Stimulated activated naive CD8-positive, alpha-beta T cell treated with anti-CD3 and anti-CD28 coated beads, Interleukin-15, Interleukin-2, amounts not matched to agents 100 U/mL and 50 U/mL, for 24 hours (primary cell): Measurements from ENCODE around the gene LIMD2.

ENCODE experiments used
- ATAC-seq: fragments of 150-1000 bp; cut with Tn5 transposase; one replicate; pipeline ENCODE4 v1.10.0; 2021
- DNase-seq: peaks from one replicate; pipeline ENCODE4 v3.0.0; 2021

The LIMD2 gene

DNA sequence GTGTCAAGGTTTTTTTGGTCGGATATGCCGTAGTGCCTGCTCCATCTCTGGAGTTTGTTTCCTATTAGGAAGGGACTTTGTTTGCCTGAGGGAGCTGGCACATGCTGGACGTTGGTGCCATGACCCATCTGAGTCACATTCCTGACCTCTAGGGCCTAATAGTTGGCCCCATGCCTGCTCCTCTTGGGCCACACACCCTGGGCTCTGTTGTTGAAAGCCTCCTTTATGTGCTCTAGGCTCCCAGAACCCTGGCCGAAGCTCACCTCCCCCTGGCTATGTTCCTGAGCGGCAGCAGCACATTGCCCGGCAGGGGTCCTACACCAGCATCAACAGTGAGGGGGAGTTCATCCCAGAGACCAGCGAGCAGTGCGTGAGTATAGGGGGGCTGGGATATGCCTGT lies 18.4 kb downstream of the LIMD2 start:
- no peak for DNase-seq
- ATAC-seq = no peak

DNA sequence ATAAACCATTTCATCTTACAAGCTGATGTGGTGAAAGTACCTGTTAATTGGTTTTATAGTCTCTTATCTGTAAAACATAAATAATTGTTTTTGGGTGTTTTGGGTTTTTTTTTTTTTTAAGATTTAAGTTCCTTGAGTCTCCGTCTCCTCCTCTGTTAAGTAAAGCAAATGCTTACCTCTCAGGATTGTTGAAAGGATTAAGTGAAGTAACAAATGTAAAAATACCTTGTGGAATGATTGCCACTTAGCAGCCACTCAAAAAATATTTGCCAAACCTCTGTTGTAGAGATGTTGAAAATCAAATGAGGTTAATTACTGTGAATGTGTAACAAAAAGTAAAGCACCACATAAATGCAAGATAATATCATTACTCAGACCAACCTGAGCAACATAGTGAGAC lies 19.2 kb downstream of the LIMD2 start:
- ATAC-seq (no peak), DNase-seq (no peak)

GRCh38 chr17:63679214-63679613 lies 20.7 kb downstream of the LIMD2 start:
- DNase-seq = no peak
- no peak for ATAC-seq

- ATAC-seq = no peak
Measured at GRCh38 chr17:63676584-63676983, 23.3 kb downstream of the LIMD2 start.

GRCh38 chr17:63675607-63676546 lies 24.0 kb downstream of the LIMD2 start:
- ATAC-seq (no peak), DNase-seq (no peak)

More at GRCh38 chr17:63676584-63676983, 23.3 kb downstream of the LIMD2 start:
- DNase-seq = no peak

DNA sequence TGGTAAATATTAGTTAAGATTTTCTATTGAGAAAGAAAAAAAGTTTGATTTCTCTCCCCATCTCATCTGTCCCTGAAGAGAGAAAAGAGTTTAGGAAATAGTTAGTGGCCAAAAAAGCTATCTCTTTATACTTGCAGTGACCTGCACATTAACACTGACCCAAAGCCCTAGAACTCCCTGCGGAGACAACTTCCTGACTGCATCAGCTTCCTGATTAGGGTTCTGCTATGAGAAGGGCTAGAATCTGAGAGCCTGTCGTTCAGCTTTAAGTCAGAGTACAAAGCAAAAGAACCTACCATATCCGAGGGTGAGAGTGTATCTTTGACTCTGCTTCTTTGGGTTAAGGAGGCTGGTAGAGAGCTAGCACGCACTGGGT lies 24.7 kb downstream of the LIMD2 start:
- no peak for ATAC-seq
- DNase-seq = no peak

GRCh38 chr17:63672856-63673255 lies 27.1 kb downstream of the LIMD2 start:
- DNase-seq (no peak), ATAC-seq (no peak)

DNA sequence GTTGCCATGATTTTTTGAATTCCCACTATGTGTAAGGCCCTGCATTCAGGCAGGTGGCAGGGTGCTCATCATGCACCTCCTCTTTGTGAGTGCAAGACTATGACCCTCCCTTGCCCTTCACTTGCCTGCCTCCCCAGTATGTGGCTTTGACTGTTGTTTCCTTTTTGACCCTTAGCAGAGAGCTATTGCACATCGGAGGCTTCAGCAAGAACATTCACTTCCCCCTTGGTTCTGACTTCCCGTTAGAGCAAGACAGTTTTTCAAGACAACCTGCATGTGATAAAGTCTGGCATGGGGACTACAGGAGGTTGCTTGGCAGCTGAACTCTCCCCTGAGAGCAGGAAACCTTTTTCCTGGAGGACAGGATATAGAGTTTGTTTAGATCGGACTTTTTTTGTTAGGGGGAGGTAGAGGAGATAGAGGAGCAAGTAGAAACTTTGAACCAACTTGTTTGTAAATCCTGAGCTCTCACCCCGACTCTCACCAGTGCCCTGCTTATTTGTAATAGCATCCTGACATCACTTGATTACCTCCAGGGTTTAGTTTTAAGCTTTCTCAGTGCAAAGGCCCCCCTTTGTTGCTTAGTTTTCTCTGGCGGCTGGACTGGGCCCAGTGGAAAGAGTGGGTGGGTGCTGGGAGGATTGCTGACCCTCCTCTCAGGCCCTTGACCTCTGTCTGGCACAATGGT lies 34.3 kb downstream of the LIMD2 start:
- ATAC-seq (no peak), DNase-seq (no peak)

DNA sequence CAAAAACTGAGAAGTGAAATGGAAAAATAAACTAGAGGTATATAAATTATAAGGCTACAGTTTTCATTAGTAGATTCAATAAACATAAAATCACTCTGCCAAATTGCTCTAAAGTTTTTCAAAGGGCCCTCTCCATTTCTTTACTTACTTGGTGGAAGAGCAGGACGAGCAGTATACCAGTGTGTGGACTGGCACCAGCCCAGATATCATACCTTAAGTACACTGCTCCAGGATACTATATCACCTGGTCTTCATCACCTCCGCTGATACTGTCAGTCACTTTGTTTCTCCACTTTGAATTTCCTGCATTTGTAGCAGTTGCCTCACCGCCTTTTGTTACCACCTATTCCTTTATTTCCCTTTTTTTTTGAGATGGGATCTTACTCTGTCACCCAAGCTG lies 40.1 kb downstream of the LIMD2 start:
- DNase-seq = no peak
- no peak for ATAC-seq

- DNase-seq = no peak
- no peak for ATAC-seq
Measured at GRCh38 chr17:63658366-63658765, 41.6 kb downstream of the LIMD2 start.

DNA sequence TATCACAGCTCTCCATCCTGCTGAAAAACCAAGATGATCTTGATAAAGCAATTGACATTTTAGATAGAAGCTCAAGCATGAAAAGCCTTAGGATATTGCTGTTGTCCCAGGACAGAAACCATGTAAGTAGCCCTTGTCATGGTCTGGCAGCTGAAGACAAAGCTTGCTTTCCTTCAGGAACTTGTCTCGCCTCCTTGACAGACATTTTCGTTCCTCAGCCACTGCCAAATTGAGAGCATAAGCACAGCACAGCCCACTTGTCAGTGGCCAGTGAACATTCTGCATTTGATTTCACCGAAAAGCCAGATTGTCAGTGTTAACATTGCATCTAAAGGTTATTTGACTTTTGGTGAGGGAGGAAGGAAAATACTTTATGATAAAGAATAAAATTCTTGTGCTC lies 42.1 kb downstream of the LIMD2 start:
- ATAC-seq = no peak
- no peak for DNase-seq

GRCh38 chr17:63653050-63653449 lies 46.9 kb downstream of the LIMD2 start:
- no peak for DNase-seq
- no peak for ATAC-seq

DNA sequence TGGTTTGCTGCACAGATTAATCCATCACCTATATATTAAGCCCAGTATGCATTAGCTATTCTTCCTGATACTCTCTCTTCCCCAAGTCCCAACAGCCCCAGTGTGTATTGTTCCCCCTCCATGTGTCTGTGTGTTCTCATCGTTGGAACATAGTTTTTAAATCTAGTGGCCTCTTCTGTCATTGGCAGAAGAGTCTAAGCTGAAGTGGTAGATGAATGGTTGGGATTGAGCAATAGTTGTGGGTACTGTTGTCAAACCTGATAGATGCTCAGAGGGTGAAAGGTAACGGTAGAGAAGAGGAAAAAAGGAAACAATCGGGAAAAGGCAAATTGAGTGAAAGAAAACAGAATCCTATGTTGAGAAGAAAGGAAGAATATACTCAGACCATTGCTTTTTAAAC lies 47.8 kb downstream of the LIMD2 start:
- ATAC-seq = no peak
- no peak for DNase-seq

DNA sequence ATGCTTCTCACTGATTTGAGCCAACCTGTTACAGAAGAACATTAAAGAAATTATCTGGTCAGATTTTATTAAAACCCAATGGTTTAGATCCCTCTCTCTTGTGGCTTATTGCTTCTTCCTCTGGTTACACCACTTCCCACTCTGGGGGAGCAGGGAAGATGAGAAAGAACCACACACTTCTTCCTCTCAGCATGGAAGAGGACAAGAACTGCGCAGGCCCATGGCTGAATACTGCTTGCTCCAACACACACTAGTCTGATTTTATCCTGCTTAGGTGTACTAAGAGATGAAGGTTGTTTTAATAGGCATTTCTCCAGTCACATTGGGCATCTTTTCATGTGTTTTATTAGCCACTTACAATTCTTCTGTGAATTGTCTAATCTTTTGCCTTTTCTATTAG lies 50.1 kb downstream of the LIMD2 start:
- ATAC-seq (no peak), DNase-seq (no peak)

DNA sequence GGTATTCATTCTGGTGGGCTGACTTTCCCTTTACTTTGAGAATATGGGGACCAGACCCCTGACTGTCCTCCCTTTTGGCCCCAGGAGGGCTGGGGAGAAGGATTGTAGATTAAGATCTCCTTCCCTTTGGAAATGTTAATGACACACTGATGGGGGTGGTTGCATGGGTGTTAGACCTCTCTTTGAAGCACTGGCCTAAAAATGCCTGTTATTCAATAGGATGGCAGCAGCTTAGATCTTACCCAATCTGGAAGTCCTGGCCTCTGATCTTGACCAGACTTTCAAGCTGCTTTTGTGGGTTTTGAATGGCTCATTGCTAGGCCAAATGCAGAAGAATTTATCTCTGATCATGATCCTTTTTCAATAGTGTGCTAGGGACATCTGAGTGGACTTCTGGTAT lies 52.0 kb downstream of the LIMD2 start:
- DNase-seq = no peak
- no peak for ATAC-seq

- ATAC-seq = no peak
- no peak for DNase-seq
Measured at GRCh38 chr17:63647065-63647725, 52.7 kb downstream of the LIMD2 start.

- DNase-seq (no peak), ATAC-seq (no peak)
Measured at GRCh38 chr17:63646488-63646806, 53.5 kb downstream of the LIMD2 start.
